GM18870 (cell line): ENCODE measurements around the gene ATAD5.
A peak's percentile ranks its signal among the peaks of the same experiment; 100 is the strongest.
"Not testable (repeated sequence)": the region's sequence is repeated elsewhere in the genome, so short reads cannot be mapped to it uniquely, and the experiment has no call there.

Source experiments
- ATAC-seq: cut with Tn5 transposase; IDR thresholded peaks from one replicate; pipeline ENCODE4 v1.9.1; 2021; ENCODE audit warnings: moderate library complexity; ENCODE audit not compliant: unreplicated experiment

ATAD5 gene

GRCh38 chr17:30906101-30906911, 74.5 kb downstream of the ATAD5 start, which contains the start of gene TEFM:
Gene TEFM (minus strand): TSS chr17:30906238. CDS start chr17:30906198, 40 bp downstream.
- ATAC-seq = peak; percentile 66

- ATAC-seq = no peak
Observed at GRCh38 chr17:30908717-30909420, 77.1 kb downstream of the ATAD5 start.

GRCh38 chr17:30910151-30910550, 78.4 kb downstream of the ATAD5 start:
- ATAC-seq = not testable (repeated sequence)

GRCh38 chr17:30913955-30914354, 82.2 kb downstream of the ATAD5 start:
- ATAC-seq = no peak

GRCh38 chr17:30915833-30916611, 84.3 kb downstream of the ATAD5 start:
- no peak for ATAC-seq

- no peak for ATAC-seq
Observed at GRCh38 chr17:30917050-30917449, 85.3 kb downstream of the ATAD5 start.

GRCh38 chr17:30920282-30920681, 88.5 kb downstream of the ATAD5 start:
- ATAC-seq = no peak

- ATAC-seq = no peak
Observed at GRCh38 chr17:30920683-30921543, 89.1 kb downstream of the ATAD5 start.

- ATAC-seq = no peak
Observed at GRCh38 chr17:30921544-30922196, 89.9 kb downstream of the ATAD5 start, which contains the start of gene ADAP2. Gene ADAP2 (plus strand): TSS chr17:30921945. CDS start chr17:30922015, 70 bp downstream.

- ATAC-seq = no peak
Observed at GRCh38 chr17:30922235-30923030, 90.7 kb downstream of the ATAD5 start.

- ATAC-seq = no peak
Observed at GRCh38 chr17:30924341-30924740, 92.6 kb downstream of the ATAD5 start.

GRCh38 chr17:30926516-30926915, 94.8 kb downstream of the ATAD5 start:
- ATAC-seq = no peak

- no peak for ATAC-seq
Observed at GRCh38 chr17:30927756-30928155, 96.0 kb downstream of the ATAD5 start.

GRCh38 chr17:30928584-30928983, 96.8 kb downstream of the ATAD5 start:
- no peak for ATAC-seq

GRCh38 chr17:30929081-30929633, 97.4 kb downstream of the ATAD5 start:
- ATAC-seq = no peak

- ATAC-seq = not testable (repeated sequence)
Observed at GRCh38 chr17:30929861-30930260, 98.1 kb downstream of the ATAD5 start.

- ATAC-seq = no peak
Observed at GRCh38 chr17:30930495-30930894, 98.7 kb downstream of the ATAD5 start.

- ATAC-seq = not testable (repeated sequence)
Observed at GRCh38 chr17:30931582-30931981, 99.8 kb downstream of the ATAD5 start.

- no peak for ATAC-seq
Observed at GRCh38 chr17:30933966-30934365, 102.2 kb downstream of the ATAD5 start.
